ENCODE data around the gene TUBA4A.

TUBA4A gene

GRCh38 chr2:219271021-219271420, 17.3 kb upstream of the TUBA4A start:
- Histone ChIP-seq H3K27ac (no peak overlapping the region), H3K4me3 (no peak overlapping the region), H3K9me3 (no peaks in the 10 kb centered on the region), H3K27me3 (no peaks in the 10 kb centered on the region), H3K4me1 (peaks cover 0 to 20% (median 8%) of the 10 kb centered on the region in 4 donors), H3K36me3 (no peaks in the 10 kb centered on the region)
- TF ChIP-seq, protein P1, sequence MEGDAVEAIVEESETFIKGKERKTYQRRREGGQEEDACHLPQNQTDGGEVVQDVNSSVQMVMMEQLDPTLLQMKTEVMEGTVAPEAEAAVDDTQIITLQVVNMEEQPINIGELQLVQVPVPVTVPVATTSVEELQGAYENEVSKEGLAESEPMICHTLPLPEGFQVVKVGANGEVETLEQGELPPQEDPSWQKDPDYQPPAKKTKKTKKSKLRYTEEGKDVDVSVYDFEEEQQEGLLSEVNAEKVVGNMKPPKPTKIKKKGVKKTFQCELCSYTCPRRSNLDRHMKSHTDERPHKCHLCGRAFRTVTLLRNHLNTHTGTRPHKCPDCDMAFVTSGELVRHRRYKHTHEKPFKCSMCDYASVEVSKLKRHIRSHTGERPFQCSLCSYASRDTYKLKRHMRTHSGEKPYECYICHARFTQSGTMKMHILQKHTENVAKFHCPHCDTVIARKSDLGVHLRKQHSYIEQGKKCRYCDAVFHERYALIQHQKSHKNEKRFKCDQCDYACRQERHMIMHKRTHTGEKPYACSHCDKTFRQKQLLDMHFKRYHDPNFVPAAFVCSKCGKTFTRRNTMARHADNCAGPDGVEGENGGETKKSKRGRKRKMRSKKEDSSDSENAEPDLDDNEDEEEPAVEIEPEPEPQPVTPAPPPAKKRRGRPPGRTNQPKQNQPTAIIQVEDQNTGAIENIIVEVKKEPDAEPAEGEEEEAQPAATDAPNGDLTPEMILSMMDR (IDR thresholded peaks at IDR 0.05) = no peak
- DNase-seq = no peak
- intact Hi-C loops (cut with DNase I; ENCODE audit: low total_unique reads) = no loop called here

- intact Hi-C loops (cut with DNase I; ENCODE audit: low total_unique reads) = no loop called here
- Histone ChIP-seq H3K36me3 (no peaks in the 10 kb centered on the region), H3K4me3 (no peak overlapping the region), H3K9me3 (no peaks in the 10 kb centered on the region), H3K27ac (no peak overlapping the region), H3K27me3 (no peaks in the 10 kb centered on the region), H3K4me1 (peaks cover 0 to 14% (median 8%) of the 10 kb centered on the region in 4 donors)
- TF ChIP-seq, protein P1 (IDR thresholded peaks at IDR 0.05) = no peak
- DNase-seq = no peak
Measured at GRCh38 chr2:219270055-219270372, 16.3 kb upstream of the TUBA4A start.

DNA sequence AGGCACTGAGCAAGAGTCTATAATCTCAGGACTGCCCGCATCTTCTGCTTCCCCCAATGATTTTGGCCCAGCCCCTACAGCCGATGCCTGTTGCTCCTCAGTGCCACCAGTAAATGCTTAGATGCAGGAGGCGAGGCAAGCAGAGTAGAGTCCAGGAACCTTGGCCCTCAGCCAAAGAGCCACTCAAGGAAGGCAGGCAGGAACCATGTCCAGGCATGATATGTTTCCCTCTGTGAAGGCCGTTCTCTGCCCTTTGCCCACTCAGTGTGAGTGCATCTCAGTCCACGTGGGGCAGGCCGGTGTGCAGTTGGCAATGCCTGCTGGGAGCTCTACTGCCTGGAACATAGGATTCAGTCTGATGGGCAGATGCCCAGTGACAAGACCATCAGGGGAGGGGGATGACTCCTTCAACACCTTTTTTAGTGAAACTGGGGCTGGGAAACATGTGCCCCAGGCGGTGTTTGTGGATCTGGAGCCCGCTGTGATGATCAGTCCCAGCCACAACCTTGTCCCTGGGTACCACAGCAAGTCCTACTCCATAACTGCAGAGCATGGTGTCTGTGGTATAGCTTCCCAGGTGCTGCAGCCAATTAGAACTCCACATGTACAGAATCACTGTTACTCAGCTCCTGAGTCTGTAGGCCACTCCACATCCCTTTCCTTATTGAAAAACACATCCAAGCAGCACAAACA, 15.8 kb upstream of the TUBA4A start:
- Histone ChIP-seq H3K4me3 (no peak overlapping the region), H3K27ac (no peak overlapping the region), H3K4me1 (peaks cover 0 to 9% (median 6%) of the 10 kb centered on the region in 4 donors), H3K27me3 (no peaks in the 10 kb centered on the region), H3K36me3 (no peaks in the 10 kb centered on the region), H3K9me3 (no peaks in the 10 kb centered on the region)
- TF ChIP-seq, protein P1 (IDR thresholded peaks at IDR 0.05) = no peak
- intact Hi-C loops (cut with DNase I; ENCODE audit: low total_unique reads) = no loop called here
- no peak for DNase-seq

GRCh38 chr2:219268294-219268693, 14.6 kb upstream of the TUBA4A start:
- intact Hi-C loops (cut with DNase I; ENCODE audit: low total_unique reads) = no loop called here
- DNase-seq = no peak
- no peaks in the 10 kb centered on the region for H3K4me1 ChIP-seq
- no peaks in the 10 kb centered on the region for H3K27me3 ChIP-seq
- H3K9me3 ChIP-seq = no peaks in the 10 kb centered on the region
- no peak overlapping the region for H3K27ac ChIP-seq
- TF ChIP-seq, protein P1 (IDR thresholded peaks at IDR 0.05) = no peak
- no peak overlapping the region for H3K4me3 ChIP-seq
- H3K36me3 ChIP-seq = no peaks in the 10 kb centered on the region

GRCh38 chr2:219266886-219267285, 13.2 kb upstream of the TUBA4A start:
- no peaks in the 10 kb centered on the region for H3K27me3 ChIP-seq
- H3K36me3 ChIP-seq = no peaks in the 10 kb centered on the region
- no peak for DNase-seq
- no peak overlapping the region for H3K4me3 ChIP-seq
- no peaks in the 10 kb centered on the region for H3K4me1 ChIP-seq
- TF ChIP-seq, protein P1 (IDR thresholded peaks at IDR 0.05) = no peak
- intact Hi-C loops (cut with DNase I; ENCODE audit: low total_unique reads) = no loop called here
- no peak overlapping the region for H3K27ac ChIP-seq
- no peaks in the 10 kb centered on the region for H3K9me3 ChIP-seq

DNA sequence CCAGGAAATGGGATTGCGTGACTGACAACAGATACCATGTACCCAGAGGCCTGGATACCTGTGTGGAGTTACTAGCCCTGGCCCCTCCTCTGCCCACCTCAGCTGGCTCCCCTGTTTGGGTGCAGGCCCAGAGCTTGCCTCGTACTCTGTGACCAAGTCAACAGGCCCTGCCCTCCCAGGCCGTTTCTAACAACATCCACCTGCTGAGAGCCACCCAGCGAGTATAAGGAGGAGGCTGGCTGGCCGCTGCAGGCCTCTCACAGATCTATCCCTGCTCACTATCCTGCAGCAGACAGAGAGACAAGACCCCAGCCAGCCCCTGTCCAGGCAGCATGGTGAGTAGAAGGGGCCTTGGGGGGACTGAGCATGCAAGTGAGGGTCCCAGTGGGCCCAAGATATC, 12.5 kb upstream of the TUBA4A start:
- Histone ChIP-seq H3K27ac (no peak overlapping the region), H3K4me1 (no peaks in the 10 kb centered on the region), H3K9me3 (no peaks in the 10 kb centered on the region), H3K4me3 (no peak overlapping the region), H3K36me3 (no peaks in the 10 kb centered on the region), H3K27me3 (peaks cover 0 to 1% of the 10 kb centered on the region in 2 donors)
- TF ChIP-seq, protein P1 (IDR thresholded peaks at IDR 0.05) = no peak
- intact Hi-C loops (cut with DNase I; ENCODE audit: low total_unique reads) = no loop called here
- no peak for DNase-seq
